ENCODE measurements around the gene SGIP1. TPM values are rescaled to one million over a fixed set of nuclear protein-coding genes. Genes with fewer than 3 reads are reported as not detected.
"Not testable (repeated sequence)": the region's sequence is repeated elsewhere in the genome, so short reads cannot be mapped to it uniquely, and the experiment has no call there.

SGIP1 gene
- total and polyA plus RNA-seq, 8 donors, result 0.31 to 2.3 (median 1.1) TPM

- Histone ChIP-seq H3K36me3 (no peaks in the 10 kb centered on the region), H3K27me3 (no peaks in the 10 kb centered on the region), H3K9me3 (no peaks in the 10 kb centered on the region), H3K4me1 (no peaks in the 10 kb centered on the region), H3K4me3 (no peak overlapping the region), H3K27ac (no peak overlapping the region)
- no peak for TF ChIP-seq CTCF (IDR thresholded peaks at IDR 0.05)
- intact Hi-C loops (cut with DNase I), result no loop called here
- DNase-seq, result no peak
- ATAC-seq, result no peak
- FAIRE-seq, result no peak
- WGBS, 2 donors, result 74 to 79% methylated on average over 4 of the region's 4 CpGs
These were observed 253.7 kb downstream of the SGIP1 start for GRCh38 chr1:66787641-66788040.

DNA sequence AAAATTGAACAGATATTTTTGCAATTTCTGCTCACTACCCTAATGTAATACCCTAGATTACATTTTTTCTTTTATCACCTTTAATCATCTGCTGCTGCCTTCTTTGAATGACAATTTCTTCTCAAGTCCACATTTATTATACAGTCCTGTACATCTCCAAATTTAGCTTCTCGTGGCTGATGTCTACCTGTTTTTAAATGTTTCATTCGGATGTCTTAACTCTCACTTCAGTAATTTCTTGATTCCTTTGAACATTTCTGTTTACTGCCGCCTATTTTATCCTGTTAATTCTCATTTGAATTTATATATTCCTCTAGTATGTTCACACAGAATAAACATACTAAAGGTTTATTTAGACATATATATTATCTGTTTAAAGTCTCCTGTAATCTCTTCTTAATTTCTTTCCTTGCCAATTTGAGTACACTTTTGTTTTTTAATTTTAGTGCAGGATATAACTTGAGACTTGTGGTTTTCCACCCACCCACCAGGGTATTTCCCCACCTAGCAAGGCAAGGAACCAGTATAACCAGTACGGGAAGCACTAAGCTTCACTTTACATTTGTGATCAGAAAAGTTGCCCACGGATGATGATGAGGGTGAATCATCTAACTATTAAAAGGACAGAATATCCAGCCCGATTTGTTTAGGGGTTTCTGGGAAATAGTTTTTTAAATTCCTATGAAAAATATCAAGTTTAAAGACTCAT lies 254.4 kb downstream of the SGIP1 start:
- FAIRE-seq (no peak), ATAC-seq (no peak)
- WGBS, 2 donors, result 55 to 74% methylated on average over 6 of the region's 6 CpGs

GRCh38 chr1:66791621-66792610 lies 258.0 kb downstream of the SGIP1 start:
- FAIRE-seq (no peak), DNase-seq (no peak), ATAC-seq (no peak)
- Histone ChIP-seq H3K4me1 (no peaks in the 10 kb centered on the region), H3K27me3 (no peaks in the 10 kb centered on the region), H3K27ac (no peak overlapping the region), H3K36me3 (no peaks in the 10 kb centered on the region), H3K4me3 (no peak overlapping the region), H3K9me3 (no peaks in the 10 kb centered on the region)
- TF ChIP-seq CTCF (IDR thresholded peaks at IDR 0.05), result no peak
- WGBS, 2 donors, result 74 to 82% methylated on average over 5 of the region's 5 CpGs
- intact Hi-C loops (cut with DNase I), result no loop called here

More for the DNA sequence above, 254.4 kb downstream of the SGIP1 start:
- Histone ChIP-seq H3K27me3 (no peaks in the 10 kb centered on the region), H3K4me3 (no peak overlapping the region), H3K9me3 (no peaks in the 10 kb centered on the region), H3K36me3 (no peaks in the 10 kb centered on the region), H3K4me1 (no peaks in the 10 kb centered on the region), H3K27ac (no peak overlapping the region)
- no peak for TF ChIP-seq CTCF (IDR thresholded peaks at IDR 0.05)
- intact Hi-C loops (cut with DNase I), result no loop called here
- DNase-seq, result no peak

DNA sequence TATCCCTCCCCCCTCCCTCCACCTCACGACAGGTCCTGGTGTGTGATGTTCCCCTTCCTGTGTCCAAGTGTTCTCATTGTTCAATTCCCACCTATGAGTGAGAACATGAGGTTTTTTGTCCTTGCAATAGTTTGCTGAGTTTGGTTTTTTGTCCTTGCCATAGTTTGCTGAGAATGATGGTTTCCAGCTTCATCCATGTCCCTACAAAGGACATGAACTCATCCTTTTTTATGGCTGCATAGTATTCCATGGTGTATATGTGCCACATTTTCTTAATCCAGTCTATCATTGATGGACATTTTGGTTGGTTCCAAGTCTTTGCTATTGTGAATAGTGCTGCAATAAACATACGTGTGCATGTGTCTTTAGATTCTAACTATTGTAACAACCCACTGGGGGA lies 261.9 kb downstream of the SGIP1 start:
- H3K36me3 ChIP-seq; intact Hi-C loops (cut with DNase I); H3K4me3 ChIP-seq; H3K9me3 ChIP-seq; ATAC-seq; DNase-seq; FAIRE-seq; H3K27ac ChIP-seq; H3K27me3 ChIP-seq; H3K4me1 ChIP-seq: not testable (repeated sequence)
- WGBS, 2 donors, result 76 to 79% methylated on average over 2 of the region's 2 CpGs

Small RNAs within 50 kb of the gene (microRNA-seq; reads per million reads assigned to microRNA genes)
- gene MIR3117, result 0.88 to 1.9 reads per million in 2 donors

Other genes with a start within 250 kb of the SGIP1 start
- under 1 TPM in 4 of 6 donors, not detected in 2; 0.19 to 0.41 (median 0.28) TPM for gene DYNLT5, start 218.3 kb downstream of the SGIP1 start, total RNA-seq
- under 1 TPM; 0.42 to 0.72 TPM for gene DYNLT5, start 218.3 kb downstream of the SGIP1 start, polyA plus RNA-seq